Medulla oblongata (tissue), 1 donor: ENCODE results near the gene GSK3B.

Source experiments
- DNase-seq: peaks from one replicate; pipeline ENCODE4 v3.0.0-alpha.2; 2015; ENCODE audit errors: extremely low spot score

GSK3B gene

DNA sequence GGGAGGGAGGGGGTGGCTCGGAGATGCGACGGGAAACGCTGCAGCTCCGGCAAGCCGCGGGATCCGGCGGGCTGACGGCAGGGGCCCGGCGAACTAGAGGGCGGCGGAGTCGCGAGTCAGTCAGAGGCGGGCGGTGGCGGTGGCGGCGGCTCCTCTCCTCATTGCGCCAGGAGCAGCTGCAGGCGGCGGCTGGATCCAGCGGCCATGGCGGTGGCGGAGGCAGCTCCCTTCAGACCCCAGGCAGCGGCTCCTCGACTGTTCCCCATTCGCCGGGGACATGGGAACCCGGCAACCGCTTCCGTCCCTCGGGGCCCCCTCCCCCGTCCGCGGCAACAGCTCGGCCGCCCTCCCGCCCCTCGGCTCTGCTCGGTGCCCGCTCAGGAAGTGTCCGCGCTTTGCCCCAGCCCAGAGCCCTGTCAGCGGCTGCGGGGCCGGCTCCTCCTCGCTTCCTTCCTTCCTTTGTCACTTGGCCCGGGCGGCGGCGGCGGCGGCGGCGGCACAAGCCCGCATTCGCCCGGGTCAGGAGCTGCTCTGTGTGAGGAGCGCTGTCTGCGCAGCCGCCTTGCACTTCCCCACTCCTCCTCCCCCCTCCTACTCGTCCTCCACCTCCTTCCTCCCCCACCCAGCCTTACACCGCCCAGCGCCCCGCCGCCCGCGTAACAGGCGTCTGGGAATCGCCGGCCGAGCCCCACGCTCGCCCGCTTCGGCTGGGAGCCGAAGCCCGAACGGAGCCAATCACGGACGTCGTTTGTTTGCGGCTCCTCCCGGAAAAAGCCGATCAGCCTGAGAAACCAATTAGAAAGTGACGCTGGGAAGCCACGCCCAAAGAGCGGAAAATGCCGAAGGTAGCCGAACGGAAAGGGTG lies at the start of gene GSK3B:
Gene GSK3B (minus strand): TSS at position 537 of the 865 bp plus-strand sequence. CDS start 1,013 bp downstream, outside the sequence.
- DNase-seq: no peak

DNA sequence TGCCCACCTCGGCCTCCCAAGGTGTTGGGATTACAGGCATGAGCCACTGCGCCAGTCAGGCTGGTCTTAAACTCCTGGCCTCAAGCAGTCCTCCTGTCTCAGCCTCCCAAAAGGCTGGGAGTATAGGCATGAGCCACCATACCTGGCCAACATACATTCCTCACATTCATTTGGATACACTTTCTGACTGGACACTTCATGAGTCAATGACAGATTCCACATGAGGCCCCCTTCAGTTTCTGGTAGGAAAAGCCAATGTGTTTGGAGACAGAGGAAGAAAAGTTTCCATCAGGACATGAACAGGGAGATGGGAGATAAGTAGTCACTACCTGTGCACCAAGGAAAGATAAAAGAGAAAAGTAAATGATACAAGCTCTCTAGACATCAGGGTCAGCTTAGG lies 49.4 kb upstream of the GSK3B start:
- DNase-seq: no peak

GRCh38 chr3:120142236-120142635 lies 48.0 kb upstream of the GSK3B start:
- no peak for DNase-seq

GRCh38 chr3:120140098-120140742 lies 46.0 kb upstream of the GSK3B start:
- no peak for DNase-seq

DNA sequence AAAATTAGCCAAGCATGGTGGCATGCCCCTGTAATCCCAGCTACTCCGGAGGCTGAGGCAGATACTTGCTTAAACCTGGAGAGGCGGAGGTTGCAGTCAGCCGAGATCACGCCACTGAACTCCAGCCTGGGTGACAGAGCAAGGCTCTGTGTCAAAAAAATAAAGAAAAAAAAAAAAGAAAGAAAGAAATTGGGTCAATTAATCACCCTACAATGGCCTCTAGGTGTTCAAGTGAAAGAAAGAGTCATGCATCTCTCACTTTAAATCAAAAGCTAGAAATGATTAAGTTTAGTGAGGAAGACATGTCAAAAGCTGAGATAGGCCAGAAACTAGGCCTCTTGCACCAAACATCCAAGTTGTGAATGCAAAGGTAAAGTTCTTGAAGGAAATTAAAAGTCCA lies 44.9 kb upstream of the GSK3B start:
- DNase-seq: no peak

DNA sequence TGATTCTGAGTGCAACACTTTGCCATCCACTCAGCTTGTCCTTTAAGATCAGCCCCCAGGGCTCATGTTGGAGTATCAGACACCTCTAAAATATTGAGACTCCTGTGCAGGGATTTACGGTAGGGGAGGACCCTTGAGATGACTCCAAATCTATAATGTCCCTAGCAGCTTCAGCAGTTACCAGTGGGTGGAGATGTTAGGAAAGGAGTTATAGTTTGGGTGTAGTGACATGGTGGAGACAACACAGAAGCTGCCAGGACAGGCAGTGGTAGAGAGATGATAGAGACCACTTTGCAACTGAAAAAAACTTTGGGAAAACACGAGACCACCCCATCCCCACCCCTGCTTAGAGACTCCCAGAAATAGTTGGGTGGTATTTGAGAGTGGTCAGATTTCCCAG lies 43.3 kb upstream of the GSK3B start:
- DNase-seq: no peak

GRCh38 chr3:120130656-120131055 lies 36.4 kb upstream of the GSK3B start:
- no peak for DNase-seq

GRCh38 chr3:120129718-120130513 lies 35.7 kb upstream of the GSK3B start:
- DNase-seq: no peak

- no peak for DNase-seq
Measured at GRCh38 chr3:120129051-120129450, 34.8 kb upstream of the GSK3B start.

DNA sequence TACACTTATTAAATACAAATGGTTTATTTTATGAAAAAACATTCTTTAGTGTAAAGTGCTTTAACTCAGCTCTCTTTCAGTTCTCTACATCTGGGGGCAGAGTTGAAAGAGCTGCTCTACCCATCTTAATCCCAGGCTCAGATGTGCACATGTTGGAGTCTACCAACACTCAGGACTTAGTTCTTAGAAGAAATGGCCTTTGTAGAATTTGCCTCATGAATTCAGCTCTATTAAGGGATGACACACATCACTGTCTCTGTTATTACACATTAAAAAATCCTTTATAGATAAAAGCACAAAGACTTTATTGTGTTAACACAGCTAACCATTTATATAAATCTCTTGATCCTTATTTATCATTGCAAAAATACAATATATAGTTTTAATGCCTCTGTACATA lies 31.7 kb upstream of the GSK3B start:
- DNase-seq: no peak

- DNase-seq: no peak
Measured at GRCh38 chr3:120119846-120120510, 25.7 kb upstream of the GSK3B start.

DNA sequence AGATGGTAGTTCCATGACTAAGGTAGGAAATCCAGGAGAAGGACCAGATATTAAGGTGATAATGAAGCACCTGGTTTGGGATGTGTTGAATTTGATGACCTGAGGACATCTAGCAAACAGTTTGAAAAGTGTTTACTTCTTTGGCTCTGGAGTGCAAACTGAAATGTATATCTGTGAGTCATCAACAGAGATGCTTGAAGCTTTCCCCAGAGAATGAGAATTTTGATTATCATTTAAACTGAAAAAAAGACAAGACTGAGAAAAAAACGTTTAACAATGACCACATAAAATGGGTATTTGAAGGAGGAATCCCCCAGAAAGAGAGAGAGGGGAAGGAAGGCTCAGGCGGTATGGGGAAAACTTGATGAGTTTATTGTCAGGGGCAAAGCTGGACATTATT lies 20.7 kb upstream of the GSK3B start:
- DNase-seq: no peak

GRCh38 chr3:120114376-120114775 lies 20.1 kb upstream of the GSK3B start:
- no peak for DNase-seq

GRCh38 chr3:120113128-120114116 lies 19.2 kb upstream of the GSK3B start:
- DNase-seq: no peak

DNA sequence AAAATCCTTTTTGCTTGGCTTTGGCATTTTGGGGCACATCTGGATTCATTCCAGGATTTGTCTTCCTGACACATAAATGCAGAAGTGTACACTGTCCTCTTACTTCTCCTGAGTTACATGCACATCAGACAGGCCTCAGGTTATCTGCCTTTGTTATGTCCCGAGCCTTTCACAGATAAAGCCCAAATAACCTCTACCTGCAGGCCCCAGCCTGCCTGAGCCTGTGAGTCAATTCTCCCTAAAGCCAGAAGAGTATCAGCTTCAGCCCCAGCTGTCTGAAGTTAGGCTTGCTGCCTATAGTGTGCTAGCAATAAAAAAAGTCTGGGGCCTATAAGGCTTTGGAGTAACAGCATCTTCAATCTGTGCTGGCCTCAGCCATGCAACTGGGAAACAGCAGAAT lies 17.7 kb upstream of the GSK3B start:
- no peak for DNase-seq

- DNase-seq: no peak
Measured at GRCh38 chr3:120103276-120103675, 9.0 kb upstream of the GSK3B start.

GRCh38 chr3:120102674-120103073 lies 8.4 kb upstream of the GSK3B start:
- peak; percentile 49 for DNase-seq

GRCh38 chr3:120102232-120102631 lies 8.0 kb upstream of the GSK3B start:
- no peak for DNase-seq

GRCh38 chr3:120101624-120102023 lies 7.4 kb upstream of the GSK3B start:
- DNase-seq: no peak

GRCh38 chr3:120100711-120101110 lies 6.5 kb upstream of the GSK3B start:
- DNase-seq: no peak

DNA sequence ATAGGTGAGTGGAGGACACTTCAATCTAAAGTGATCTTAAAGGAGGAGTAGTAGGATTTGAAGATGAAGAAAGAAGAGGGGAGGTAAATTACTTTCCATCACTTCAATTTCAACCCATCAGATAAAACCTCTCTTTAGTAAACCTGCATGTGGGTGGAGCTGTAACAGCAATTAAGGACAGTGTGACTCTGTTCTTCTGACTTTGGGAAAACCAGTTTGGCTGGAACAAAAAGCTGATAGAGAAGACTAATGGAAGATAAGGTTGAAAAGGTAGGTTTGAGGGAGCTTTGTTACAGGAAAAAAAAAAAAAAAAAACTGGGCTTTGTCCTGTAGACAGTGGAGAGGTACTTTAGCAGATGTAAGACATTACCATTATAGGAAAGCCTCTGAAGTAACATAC lies 4.5 kb upstream of the GSK3B start:
- no peak for DNase-seq
